NCI-H1930 (cell line): Measurements from ENCODE around the gene ITGB1BP1.

ENCODE experiments used
- DNase-seq, 2 experiments: peaks; one replicate each; lab custom pipeline; 2025; lab: John Stamatoyannopoulos, UW

ITGB1BP1 gene

DNA sequence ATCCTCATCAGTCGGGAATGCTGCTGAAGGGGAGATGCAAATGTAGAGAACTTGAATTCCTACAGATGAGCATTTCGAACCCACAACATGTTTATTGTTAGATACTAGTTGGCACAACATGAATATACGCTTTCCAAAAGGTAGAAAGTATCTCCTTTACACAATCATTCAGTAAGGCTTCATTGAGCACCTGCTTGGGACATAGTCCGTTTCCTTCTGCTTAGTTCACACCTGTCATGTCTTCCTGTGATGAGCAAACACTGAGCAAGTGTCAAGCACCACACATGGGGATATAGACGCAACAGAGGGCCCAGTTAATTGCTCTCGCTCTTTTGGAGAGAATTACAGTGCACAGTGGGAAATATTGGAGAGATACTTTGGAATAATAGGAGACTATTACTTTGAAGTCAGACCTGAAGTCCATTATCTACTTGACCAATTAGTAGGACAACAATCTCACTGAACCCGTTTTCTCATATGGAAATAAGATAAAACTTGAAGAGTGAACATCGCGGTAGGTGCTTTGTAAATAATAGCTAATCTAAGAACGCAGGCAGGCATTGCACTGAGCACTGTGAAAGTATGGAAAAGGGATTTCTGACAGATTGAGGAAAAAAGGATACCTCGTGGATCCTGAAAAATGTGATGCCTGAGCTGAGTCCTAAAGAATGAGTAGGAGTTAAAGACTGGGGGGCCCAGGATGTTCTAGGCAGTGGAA lies 1.3 kb upstream of the ITGB1BP1 start:
- no peak for DNase-seq

DNA sequence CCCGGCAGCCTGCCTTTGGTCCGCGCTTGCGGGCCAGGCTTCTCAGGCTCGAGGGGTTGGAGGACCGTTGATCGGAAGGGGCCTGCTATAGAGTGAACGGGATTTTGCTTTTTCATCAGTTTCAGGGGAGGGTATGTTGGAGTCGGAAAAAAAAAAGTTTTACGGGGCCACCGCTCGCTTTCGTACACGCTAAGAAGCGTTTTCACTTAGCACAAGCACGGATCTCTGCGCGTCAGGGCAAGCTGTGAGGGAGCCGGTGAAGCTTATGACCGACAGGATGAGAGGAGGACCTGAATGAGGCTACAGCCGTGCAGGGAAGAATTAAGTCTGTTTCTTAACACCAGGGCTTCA lies 569 bp upstream of the ITGB1BP1 start:
- DNase-seq, result no peak

DNA sequence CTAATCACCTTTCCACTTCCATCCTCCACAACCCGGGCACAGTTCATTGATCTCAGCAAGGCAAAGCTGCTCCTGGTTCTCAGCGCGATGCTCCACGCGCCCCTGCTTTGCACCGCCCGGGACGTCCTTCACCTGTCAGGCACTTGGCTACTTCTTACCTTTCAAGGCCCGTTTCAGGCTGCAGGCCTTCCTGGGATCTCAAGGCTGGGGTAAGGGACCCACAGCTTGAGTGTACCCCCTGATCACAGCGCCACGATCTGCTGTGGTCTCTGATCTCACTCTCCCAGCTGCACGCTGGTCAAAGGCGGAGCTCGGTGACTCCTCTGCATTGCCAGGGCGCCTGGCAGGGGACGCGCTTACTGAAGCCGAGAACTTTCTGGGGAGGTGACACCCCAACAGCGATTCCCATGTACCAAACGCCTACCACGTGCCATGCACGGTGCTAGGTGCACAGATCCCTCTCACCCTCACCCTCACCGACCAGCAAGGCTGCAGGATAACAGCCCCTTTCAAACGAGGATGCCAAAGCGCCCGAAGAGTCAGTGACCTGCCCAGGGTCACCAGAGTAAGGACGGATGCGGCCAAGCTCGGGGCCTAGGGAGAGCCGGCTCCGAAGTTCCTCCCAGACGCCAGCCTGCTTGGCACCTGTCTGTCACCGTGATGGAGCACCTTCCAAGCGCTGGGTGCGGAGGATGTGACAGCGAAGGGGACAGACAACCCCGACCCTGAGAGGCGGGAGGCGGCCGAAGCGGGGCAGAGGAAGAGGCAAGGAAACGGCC lies 818 bp downstream of the ITGB1BP1 start:
- DNase-seq, result no peak

DNA sequence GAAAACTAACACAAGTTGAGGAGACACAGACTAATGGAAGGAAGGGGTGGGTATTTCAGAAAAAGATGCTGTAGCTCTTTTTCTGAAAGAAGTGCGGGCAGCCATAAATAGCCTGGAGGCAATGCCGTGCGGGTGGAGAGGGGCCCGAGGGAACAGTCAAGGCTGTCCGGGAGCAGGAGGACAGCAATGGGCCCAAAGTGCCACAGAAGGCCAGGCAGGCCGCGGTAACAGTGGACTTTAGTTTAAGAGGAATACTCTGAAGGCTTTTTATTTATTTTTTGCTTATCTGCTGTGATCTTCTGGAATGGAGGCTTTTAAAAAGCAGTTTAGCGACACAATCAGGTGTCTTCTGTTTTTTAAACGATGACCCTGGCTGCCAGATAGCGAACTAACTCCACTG lies 2.8 kb downstream of the ITGB1BP1 start:
- no peak for DNase-seq

DNA sequence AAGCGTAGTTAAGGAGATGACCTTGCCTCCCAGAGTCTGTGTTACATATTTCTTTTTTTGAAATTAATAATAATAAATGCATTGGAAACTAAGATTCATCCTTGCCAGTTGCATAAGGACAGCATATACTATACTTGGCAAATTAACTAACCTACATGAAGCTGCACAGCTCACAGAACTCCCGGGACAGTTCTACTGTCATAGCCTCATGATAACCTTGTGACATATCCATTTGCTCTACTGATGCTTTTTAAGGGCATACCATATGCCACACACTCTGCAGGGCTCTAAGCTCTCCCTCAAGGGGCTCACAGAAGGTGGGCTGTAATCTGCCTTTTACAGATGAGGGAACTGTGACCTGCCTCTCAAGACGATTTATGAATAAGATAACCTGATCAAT lies 3.8 kb downstream of the ITGB1BP1 start:
- no peak for DNase-seq

DNA sequence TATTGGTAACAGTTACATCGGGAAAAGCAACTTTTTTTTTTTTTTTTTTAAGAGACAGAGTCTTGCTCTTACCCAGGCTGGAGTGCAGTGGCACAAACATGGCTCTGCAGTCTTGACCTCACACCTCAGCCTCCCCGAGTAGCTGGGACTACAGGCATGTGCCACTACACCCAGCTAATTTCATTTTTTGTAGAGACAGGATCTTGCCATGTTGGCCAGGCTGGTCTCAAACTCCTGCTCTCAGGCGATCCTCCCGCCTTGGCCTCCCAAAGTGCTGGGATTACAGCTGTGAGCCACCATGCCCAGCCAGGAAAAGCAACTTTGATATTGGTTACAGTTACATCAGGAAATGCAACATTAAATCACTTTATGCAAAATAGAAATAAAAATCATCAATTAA lies 4.6 kb downstream of the ITGB1BP1 start:
- DNase-seq, result no peak

DNA sequence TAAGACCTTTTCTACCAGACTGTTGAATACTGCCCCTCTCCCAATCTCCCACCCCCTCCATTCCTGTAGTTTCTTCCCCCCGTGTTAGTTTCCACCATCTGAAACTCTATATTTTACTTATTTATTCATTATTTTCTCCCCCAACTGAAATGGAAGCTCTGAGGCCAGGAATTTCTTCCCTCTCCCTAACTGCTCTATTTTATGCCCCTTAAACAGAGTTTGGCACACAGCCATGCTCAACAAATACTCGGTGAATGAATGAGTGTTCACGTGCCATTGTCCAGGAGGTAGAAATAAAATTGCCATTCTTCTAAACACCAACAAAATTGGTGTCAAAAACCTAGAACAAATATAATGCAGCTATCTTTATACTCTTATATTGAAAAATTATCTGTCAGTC lies 5.6 kb downstream of the ITGB1BP1 start:
- no peak for DNase-seq

DNA sequence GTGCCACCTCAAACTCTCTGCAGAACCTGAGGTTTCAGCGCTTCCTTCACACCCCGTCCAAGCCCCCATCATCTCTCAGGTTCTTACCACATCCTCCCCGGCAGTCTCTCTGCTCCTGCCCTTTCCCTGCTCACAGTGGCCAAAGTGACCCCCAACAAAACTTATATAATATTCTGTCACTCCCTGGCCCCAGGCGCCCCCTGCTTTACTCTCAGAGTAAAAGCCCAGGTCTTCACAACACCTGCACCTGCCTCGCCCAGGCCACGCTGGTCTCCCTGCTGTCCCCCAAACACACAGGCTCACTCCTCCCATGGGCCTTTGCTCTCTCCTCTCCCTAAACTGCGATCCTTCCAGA lies 6.4 kb downstream of the ITGB1BP1 start:
- no peak for DNase-seq

DNA sequence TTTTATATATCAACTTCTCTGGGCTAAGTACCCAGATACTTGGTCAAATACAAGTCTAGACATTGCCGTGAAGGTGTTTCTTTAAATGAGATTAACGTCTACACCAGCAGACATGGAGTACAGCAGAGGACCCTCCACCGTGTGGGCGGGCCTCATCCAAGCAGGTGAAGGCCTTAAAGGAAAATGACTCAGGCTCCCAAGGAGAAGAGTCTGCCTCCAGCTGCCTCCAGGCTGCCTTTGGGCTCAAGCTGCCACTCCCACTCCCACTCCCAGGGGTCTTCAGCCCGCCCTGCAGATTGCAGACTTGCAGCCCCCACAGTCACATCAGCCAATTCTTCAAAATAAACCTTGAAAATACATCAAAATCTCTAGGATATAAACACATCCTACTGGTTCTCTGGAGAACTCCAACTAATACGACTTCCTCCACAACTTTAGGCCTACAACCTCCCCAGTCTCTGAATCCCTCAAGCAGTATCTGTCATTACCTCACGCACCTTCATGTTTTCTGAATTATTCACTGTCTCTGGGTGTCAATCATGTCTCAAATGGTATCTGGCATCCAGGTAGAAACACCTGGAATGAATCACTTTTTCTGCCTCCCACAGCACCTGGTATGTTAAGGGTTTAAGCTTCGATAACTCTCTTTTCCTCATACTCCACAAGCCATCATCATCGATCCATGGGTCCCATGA lies 6.9 kb downstream of the ITGB1BP1 start:
- no peak for DNase-seq

DNA sequence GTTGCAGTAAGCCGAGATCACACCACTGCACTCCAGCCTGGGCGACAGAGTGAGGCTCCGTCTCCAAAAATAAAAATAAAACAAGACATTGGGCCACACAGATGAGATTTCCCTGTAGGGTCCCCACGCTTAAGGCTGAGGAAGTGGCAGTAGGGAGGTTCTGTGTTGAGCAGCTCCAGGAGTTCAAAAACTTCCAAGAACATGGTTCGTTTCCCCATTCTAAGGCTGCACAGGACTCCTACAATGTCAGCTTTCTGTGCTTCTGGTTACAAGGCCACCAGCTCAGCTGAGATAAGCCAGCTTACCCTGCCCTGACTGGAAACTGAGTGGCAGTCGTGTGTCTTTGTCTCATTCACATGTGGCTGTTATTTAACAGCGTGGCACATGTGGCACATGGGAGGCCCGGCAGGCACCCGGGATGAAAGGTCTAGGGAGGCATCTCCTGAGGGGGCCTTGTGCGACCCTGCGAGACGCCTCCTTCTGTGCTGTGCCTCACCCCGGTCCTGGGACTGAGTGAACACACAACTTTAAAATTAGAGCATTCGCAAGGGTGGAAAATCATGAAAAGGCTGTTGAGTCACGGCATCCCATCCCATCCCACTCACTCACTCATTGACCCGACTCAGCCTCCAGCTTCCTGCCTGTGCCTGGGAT lies 7.7 kb downstream of the ITGB1BP1 start:
- no peak for DNase-seq

DNA sequence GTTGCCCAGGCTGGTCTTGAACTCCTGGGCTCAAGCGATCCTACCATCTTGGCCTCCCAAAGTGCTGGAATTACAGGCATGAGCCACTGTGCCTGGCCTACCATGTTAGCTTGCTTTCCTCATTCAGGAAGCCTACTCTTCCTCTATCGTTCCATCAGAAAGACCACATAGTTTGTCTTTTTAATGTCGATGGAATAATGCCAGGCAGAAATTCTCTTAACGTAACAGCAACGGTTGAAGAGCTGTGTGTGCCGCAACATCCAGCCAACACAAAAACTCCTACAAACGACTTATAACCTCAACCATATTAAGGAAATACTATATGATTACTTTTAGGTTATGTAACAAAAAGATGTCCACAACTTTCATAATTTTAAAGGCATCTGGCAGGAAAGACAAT lies 10.5 kb downstream of the ITGB1BP1 start:
- DNase-seq, result no peak

DNA sequence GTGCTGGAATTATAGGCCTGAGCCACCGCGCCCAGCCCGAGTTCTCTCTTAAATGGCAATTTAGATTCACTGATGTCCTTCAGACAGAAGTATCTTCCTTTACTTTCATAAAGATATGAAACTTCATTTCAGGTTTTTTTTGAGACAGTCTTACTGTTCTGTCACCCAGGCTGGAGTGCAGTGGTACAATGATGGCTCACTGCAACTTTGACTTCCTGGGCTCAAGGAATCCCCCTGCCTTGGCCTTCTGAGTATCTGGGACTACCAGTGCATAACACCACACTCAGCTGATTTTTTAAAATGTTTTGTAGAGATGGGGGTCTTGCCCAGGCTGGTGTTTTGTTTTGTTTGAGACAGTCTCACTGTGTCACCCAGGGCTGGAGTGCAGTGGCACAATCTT lies 13.2 kb downstream of the ITGB1BP1 start:
- DNase-seq, result no peak

DNA sequence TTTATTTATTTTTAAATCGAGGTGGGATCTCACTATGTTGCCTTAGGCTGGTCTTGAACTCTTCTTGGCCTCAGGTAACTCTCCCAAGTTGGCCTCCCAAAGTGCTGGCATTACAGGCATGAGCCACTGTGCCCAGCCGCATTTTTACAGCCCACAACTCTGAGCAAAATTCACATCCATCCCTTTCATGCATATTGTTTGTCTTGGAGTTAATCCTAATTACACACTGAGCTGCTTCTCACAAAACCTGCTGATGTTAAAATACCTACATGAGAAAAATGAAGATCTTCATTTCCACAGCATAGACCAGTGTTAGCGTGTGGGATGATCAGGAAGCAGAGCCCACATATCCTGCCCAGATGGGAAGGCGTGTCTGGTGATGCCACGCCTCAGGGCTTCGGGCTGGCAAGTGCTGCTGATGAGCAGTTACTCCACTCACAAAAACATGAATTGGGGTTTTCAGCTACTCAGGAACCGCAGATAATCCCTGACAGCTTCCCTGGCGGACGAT lies 14.6 kb downstream of the ITGB1BP1 start:
- DNase-seq, result no peak

DNA sequence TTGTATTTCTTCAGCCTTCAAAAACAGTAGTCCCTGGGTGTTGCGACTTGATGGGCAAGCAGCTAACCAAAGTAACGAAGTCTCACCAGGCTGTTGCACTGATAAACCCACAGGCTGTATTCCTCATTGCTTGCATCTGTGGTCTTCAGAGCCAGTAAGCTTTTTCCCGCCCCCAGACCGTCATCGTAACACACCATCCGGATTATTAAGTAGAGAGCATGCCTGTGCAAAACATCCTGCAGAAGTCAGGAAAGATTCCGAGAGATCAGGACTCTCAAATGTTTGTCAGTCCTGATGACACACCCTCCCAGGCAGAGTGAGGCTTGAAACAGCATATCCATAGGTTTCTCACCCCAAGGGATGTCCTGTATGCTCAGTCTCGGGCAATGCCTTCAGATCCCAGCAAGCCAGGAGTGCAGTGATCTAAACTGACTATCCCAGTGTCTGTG lies 15.9 kb downstream of the ITGB1BP1 start:
- no peak for DNase-seq

DNA sequence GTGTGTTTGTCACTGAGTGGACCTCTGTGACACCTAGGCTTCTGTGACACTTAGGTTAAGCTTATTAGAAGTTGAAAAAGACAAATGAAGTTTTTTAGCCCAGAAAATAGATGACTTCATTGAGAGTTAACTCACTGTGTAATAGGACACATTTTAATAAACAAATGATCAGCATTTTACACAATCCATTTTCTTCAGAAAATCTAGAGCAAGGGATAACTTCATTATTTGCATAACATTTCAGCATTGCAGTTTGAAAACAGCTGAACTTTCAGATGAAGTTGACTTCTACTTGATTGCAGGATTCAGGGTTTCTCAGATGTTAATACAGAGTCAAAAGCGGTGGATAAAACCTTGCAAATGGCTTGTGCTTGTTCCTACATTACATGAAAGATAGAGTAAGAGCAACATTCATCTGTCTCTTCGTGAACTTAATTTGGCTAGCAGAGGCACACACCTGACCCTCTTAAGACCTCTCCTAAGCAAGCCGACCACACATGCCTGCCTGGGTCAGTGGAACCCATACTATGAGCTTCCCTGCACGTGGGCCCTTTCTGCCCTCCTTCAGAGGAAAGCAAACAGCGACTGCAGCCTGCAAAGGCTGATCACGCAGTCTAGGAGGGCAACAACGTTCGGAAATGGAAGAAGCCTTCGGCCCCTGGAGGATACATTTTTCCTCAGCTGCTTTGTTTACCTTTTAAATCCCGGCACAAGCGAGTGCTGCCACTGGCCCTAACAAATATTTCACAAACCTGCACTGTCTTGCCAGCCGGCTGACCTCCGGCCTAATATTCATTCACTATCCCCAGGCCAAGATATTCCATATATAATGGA lies 16.6 kb downstream of the ITGB1BP1 start:
- no peak for DNase-seq

DNA sequence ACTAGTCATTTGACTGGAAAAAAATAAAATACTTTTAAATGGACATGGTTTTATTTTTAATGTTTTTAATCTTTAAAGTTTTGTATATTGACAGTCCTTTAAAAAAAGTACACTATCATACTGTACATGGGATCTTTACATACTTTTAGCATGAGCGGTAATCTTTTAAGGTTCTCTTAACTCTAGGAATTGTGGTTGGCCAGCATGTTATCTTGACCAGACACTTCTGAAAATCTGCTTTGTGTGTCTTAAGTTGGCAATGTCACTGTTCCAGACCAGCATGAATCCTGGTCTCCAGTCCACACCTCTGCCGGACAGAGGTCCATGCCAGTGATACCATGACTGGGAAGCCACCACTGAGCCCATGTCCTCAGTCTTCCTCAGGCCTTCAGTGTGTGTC lies 17.7 kb downstream of the ITGB1BP1 start:
- DNase-seq, result no peak

DNA sequence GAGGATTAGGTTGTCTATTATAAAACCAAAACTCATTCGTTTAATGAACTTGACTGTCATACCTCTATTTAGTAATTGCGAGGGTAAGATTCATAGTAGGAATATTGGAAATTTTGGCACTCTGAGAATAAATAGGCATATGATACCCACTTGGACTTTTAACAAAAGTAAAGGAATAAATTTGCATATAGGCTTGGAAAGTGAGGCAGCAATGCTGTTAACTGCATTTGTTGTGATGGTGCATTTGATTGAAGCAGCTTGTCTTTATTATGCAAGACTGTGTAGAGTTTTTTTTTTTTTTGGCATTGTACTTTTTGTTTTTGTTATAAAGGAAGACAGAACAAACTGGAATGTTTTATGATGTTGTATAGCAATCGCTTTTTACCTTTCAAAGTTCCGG lies 18.9 kb downstream of the ITGB1BP1 start:
- no peak for DNase-seq

DNA sequence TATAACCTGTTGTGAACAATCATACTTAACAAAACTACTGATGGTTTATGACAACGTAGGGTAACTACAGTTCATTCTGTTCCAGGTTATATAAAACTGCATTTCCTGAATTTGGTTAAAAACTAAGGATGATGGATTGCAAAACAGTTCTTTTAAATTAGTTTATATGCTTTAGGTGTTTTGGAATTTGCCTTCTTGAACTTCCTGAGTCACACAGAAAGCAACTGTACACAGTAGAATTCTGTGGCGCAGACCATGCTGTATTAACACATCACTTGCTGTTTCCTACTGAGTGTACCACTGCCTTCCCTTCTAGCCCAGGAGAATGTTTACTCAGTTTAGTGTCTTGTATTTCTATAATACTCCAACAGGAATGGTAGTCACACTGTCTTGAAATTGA lies 19.4 kb downstream of the ITGB1BP1 start:
- DNase-seq, result no peak

DNA sequence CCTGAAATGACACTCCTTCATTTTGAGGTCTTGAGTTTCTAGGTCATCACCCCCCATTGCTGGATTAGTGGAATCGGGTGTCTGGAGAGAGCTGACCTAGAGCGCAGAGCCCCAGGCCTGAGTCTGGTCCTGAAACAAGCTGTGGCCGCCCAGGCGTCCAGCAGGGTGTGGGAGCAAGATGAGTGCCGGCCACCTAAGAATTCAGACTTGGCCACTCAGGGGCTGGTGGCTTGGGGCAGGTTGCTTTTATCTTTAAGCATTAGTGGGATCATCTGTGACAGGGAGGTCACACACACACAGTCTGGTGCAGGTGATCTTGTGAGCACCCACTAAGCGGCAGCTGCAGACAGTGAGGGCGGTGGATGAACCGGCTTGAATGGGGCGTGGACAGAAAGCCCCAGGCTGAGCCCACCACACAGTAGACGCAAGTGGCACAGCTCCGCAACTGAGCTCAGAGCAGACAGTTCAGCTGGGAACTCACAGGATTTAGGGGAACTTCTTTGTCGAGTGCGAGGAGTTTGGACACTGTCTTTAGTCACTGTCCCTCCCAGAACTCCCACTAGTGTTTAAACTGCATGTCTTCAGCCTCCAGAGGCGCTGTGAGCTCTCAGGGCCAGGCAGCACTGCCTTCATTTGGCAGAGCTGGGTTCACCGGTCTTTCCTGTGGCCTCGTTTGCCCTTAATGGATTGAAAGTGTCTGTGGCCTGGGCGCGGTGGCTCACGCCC lies 21.5 kb downstream of the ITGB1BP1 start:
- no peak for DNase-seq

DNA sequence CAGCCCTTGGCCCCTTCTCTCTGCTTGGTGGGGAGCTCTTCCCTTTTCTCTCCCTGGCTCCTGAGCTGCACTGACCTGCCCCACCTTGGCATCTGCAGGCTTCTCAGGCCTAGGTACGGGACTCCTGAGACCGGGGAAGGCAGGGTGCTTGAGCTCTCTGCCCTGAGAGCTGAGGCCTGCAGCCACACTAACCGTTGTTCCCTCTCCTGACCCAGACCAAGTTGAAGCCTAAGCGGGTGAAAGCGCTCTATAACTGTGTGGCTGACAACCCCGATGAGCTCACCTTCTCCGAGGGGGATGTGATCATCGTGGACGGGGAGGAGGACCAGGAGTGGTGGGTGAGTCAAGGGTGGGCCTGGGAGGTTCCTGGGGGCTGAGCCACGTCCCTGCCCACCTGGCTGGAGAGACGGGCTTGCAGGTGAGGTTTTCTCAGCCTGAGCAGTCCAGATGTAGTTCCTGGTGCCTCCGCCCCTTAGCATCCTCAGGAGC lies 22.2 kb downstream of the ITGB1BP1 start:
- DNase-seq, result no peak
